Epithelial cell of esophagus (primary cell): ENCODE measurements around the gene SHISAL1.

Experiments used
- DNase-seq: peaks from one replicate; pipeline ENCODE4 v3.0.0; 2010; ENCODE audit warnings: low read depth
- H3K4me3 ChIP-seq: 2 replicates; pipeline ENCODE4 v1.5.1; 2011; ENCODE audit warnings: mild to moderate bottlenecking, low read length, control low read depth
- TF ChIP-seq, protein P1 (sequence below): IDR thresholded peaks from 2 replicates; pipeline ENCODE4 v1.5.1; 2011; ENCODE audit warnings: low read depth, mild to moderate bottlenecking, low read length, control low read depth, inconsistent platforms; ENCODE audit not compliant: insufficient read depth; ENCODE audit errors: missing control alignments

SHISAL1 gene

DNA sequence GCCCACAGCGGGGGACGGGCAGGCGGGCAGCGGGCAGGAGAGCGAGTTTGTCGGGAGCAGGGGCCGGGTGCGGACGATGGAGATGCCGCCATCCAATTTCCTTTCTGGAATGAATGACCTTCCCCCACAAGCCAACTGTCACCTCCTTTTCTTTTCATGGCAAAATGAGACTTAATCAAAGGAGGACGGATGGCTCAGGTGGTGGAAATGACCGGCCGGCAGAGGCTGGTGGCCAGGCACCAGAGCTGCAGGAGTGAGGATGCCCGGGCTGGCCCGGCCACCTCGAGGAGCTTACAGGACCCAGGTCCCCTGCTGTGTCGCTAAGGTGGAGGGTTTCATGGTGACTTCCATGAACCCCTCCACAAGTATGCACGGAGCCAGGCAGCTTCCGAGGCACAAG lies 11.7 kb downstream of the SHISAL1 start:
- TF ChIP-seq, protein P1, sequence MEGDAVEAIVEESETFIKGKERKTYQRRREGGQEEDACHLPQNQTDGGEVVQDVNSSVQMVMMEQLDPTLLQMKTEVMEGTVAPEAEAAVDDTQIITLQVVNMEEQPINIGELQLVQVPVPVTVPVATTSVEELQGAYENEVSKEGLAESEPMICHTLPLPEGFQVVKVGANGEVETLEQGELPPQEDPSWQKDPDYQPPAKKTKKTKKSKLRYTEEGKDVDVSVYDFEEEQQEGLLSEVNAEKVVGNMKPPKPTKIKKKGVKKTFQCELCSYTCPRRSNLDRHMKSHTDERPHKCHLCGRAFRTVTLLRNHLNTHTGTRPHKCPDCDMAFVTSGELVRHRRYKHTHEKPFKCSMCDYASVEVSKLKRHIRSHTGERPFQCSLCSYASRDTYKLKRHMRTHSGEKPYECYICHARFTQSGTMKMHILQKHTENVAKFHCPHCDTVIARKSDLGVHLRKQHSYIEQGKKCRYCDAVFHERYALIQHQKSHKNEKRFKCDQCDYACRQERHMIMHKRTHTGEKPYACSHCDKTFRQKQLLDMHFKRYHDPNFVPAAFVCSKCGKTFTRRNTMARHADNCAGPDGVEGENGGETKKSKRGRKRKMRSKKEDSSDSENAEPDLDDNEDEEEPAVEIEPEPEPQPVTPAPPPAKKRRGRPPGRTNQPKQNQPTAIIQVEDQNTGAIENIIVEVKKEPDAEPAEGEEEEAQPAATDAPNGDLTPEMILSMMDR, result no peak
- H3K4me3 ChIP-seq, result no peak overlapping the region
- no peak for DNase-seq

DNA sequence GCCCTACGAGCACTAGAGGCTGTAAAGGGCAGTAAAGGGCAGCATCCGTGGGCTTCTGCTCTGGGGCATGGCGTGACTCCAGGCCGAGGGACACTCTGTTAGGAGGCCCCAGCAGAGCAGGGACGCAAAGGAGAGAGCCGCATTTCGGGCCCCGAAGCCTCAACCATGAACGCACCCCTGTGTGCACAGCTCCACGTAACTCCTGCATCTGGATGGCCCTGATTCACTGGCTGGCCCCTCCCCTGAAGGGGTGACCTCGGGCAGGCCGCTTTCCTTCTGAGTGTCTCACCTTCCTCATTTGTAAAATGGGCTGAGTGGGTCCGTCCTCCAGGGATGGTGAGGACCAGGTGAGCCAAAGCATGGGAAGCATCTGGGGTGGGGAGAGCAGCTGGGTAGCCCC lies 13.6 kb downstream of the SHISAL1 start:
- no peak for DNase-seq
- TF ChIP-seq, protein P1, result no peak
- no peak overlapping the region for H3K4me3 ChIP-seq

DNA sequence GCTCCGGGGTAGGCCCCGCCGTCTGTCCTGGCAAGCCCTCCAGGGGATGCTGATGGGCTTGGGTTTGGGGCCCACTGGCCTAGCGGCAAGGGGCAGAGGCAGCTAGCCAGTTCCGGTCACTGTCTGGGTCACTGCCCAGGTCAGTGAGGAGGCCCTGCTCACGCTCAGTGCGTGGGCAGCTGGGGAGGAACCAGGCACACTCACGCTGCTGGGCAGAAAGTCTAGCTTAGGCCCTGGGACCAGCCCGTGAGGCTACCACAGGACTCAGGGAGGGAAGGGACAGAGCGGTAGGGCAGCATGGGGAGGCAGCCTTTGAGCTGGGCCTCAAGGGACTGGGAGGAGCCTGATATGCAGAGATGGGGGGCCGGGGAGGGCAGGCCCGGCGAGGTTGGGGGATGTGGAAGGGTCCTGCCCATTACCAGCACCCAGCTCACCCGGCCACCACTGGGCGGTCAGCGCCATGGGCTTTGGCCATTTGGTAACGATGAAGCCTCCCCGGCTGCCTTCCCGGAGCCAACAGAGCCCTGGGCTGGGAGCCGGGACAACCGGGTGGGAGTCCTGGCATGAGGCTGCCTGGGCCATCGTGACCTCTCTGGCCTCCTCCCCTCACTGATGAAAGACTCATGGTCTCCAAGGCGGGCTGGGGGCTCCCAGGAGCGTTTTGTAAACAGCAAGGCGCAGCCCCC lies 14.2 kb downstream of the SHISAL1 start:
- no peak for DNase-seq
- no peak overlapping the region for H3K4me3 ChIP-seq
- TF ChIP-seq, protein P1, result no peak

DNA sequence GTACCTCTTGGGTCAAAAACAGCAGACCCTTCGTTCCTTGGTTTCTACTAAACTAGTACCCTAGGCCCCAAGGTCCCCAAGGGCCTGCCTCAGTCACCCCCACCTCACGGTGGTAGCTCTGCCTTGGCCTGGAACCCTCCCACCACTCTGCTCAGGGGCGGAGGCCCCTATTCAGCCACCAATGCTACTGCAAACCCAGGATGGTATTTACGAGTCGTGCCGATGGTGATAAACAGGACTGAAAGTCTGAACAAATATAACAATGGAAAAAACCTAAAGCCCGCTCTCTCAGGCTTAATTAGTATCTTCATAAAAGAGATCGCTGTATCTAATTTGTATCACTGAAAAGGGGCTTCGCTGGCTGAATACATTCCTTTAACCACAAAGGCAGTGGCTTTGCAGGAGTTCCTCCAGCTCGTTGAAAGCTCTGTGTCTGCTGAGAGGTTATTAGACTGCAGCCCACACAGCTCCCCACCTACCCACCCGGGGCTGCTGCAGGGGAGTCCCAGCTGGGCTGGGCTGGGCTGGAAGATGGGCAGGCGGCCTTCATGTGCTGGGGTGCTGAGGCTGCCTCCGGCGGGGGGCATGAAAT lies 15.2 kb downstream of the SHISAL1 start:
- DNase-seq, result no peak
- TF ChIP-seq, protein P1, result no peak

DNA sequence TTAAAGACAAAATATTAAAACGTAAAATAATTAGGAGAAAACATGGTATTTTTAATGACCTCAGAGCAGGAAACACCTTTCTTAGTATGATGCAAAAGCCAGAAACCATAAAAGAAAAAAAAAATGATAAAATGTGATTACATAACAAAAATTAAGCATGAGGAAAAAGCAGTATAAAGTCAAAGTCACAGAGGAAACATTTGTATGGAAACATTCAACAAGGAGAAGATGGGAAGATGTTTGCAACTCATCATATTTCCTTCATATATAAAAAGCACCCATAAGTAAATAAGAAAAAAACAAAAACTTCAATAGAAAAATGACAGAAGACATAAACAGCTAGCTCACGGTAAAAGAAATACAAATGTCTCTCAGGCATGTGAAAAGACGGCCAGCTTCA lies 17.3 kb downstream of the SHISAL1 start:
- DNase-seq, result no peak

More for the DNA sequence above, 15.2 kb downstream of the SHISAL1 start:
- H3K4me3 ChIP-seq, result no peak overlapping the region

DNA sequence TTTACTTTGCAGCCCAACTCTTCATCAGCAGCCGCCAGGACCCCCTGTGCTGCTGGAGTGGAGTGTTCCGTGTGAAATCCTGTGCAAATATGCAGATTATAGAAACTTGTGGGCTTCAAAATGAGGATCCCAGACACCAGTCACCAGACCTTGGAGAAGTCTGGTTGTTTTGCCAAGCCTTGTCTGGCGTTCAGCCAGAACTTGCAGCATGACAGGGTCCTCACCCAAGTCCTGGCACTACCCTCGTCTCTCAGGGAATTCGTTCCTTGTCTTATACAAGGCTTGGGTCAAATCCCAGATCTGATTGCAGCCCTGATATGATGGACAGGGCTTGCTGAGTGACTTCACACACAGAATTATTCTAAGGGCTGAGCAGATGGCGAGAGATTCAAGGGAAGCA lies 18.9 kb downstream of the SHISAL1 start:
- no peak overlapping the region for H3K4me3 ChIP-seq
- no peak for DNase-seq
- TF ChIP-seq, protein P1, result no peak

More for the DNA sequence above, 17.3 kb downstream of the SHISAL1 start:
- no peak overlapping the region for H3K4me3 ChIP-seq
- TF ChIP-seq, protein P1, result no peak

DNA sequence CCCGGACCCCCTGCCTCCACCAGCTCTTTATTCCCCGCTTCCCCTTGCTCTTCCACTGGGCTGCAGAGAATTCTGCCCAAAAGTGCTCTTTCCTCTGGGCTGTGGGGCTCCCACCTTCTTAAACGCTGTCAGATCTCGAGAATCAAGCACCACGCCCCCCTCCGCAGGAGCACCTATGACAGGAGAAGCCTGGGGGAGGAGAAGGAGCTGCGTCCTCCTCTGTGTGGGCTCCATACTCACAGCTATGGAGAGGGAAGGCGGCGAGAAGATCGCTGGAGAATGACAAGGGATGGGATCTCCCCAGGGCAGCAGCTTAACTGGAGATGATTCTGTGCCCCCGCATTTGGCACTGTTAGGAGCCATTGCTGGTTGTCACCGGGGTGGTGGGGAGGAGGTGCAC lies 19.7 kb downstream of the SHISAL1 start:
- DNase-seq, result no peak
- TF ChIP-seq, protein P1, result no peak
- H3K4me3 ChIP-seq, result no peak overlapping the region
